Activated effector memory CD4-positive, alpha-beta T cell treated with anti-CD3 and anti-CD28 coated beads, Interleukin-2, amount 50 U/mL, for 16 hours (primary cell): ENCODE data around the gene NOX5.
"Not testable (repeated sequence)": the region's sequence is repeated elsewhere in the genome, so short reads cannot be mapped to it uniquely, and the experiment has no call there.

Experiments
- DNase-seq: peaks from one replicate; pipeline ENCODE4 v3.0.0-alpha.2; 2020

NOX5 gene, protein sequence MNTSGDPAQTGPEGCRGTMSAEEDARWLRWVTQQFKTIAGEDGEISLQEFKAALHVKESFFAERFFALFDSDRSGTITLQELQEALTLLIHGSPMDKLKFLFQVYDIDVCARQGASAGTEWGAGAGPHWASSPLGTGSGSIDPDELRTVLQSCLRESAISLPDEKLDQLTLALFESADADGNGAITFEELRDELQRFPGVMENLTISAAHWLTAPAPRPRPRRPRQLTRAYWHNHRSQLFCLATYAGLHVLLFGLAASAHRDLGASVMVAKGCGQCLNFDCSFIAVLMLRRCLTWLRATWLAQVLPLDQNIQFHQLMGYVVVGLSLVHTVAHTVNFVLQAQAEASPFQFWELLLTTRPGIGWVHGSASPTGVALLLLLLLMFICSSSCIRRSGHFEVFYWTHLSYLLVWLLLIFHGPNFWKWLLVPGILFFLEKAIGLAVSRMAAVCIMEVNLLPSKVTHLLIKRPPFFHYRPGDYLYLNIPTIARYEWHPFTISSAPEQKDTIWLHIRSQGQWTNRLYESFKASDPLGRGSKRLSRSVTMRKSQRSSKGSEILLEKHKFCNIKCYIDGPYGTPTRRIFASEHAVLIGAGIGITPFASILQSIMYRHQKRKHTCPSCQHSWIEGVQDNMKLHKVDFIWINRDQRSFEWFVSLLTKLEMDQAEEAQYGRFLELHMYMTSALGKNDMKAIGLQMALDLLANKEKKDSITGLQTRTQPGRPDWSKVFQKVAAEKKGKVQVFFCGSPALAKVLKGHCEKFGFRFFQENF

DNA sequence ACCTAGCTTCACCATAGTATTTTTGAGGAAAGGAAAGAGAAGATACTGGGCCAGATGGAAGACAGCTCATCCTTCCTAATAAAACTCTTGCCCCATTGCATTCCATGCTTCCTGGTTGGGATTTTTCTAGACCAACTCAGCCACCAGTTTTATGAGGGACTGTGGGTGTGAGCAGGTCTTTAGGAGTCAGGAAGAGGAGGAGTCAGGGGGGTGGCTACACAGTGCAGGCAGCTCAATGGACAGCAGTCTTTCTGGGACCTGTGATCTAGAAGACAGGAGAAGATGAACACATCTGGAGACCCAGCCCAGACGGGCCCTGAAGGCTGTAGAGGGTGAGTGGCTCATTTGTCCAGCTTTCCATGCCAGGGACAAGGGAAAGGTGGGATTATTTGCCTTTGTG lies at the start of gene NOX5:
Gene NOX5, plus strand, starts transcription at position 242 of the 400 bp plus-strand sequence. Its CDS starts 41 bp downstream, at position 283.
- no peak for DNase-seq

DNA sequence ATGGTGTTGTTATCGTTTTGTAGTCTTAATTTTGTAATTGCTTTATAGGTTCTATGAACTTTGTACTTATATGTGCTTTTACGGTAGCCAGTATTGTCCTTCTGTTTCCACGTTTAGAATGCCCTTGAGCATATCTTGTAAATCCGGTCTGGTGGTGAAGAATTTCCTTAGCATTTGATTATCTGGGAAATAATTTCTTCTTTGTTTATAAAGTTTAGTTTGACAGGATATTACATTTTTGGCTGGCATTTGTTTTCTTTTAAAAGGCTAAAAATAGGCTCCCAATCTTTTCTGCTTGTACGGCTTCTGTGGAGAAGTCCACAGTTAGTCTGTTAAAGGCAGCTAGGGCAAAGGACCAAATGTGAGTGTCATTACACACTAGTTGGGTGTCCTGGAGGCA lies 47.5 kb upstream of the NOX5 start:
- DNase-seq = no peak

DNA sequence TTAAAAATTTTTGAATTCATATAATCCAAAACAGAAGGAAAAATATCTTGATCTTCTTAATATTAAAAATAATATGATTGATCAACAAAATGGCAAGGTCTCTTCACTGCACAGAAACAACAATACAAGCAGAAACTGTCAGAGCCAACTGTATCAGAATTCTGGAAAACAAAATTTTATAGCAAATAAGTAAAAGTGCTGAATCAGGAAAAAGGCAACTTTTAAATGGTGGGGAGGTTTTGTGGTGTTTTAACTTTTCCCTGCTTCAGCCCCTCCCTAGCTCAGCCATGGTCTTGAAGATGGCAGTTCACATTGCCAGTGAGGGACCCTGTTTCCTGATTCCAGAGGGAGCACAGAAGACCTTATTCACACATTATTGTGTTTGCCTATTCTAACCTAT lies 46.5 kb upstream of the NOX5 start:
- no peak for DNase-seq

DNA sequence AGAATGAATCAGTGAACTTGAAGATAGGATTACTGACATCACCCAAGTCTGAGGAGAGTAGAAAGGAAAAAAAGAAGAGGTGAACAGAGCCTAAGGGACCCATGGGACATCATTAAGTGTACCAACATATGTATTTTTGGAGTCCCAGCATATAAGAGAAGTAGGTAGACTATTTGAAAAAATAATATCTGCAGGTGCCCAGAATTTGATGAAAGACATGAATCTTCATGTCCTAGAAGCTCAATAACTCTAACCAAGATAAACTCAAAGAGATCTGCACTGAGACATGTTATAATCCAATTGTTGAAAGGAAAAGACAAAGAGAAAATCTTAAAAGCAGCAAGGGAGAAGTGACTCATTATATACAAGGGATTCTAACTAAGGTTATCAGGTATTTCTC lies 45.2 kb upstream of the NOX5 start:
- no peak for DNase-seq

DNA sequence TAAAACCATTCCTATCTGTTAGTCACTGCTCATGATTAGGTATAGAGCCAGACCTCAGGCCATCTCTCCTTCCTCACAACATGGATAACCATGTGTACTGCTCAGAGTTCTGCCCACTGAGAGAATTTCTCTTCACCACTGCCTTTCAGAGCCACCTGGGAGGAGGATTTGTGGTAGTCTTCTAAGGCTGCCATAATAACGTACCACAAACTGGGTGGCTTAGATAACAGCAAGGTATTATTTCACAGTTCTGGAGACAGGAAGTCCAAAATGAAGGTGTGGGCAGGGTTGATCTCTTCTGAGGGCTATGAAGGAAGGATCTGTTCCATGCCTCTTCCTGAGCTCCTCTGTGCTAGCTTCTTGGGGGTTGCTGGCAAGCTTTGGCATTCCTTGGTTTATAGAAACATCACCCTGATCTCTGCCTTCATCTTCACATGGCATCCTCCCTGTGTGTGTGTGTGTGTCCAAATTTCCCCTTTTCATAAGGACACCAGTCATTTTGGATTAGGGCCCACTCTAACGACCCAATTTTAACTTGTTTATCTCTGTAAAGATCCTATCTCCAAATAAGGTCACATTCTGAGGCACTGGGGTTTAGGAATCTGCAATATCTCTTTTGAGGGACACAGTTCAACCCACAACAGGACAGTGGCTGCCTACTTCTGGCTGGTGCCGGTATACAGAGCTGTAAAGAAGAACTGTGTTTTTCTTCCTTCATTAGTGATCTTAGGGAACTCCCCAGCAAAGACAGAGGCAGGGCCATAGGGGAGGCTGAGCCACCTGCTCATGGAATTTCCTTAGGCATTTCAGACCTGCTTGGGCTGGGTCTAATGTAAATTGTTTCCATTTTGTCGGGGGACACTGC lies 42.1 kb upstream of the NOX5 start:
- no peak for DNase-seq

DNA sequence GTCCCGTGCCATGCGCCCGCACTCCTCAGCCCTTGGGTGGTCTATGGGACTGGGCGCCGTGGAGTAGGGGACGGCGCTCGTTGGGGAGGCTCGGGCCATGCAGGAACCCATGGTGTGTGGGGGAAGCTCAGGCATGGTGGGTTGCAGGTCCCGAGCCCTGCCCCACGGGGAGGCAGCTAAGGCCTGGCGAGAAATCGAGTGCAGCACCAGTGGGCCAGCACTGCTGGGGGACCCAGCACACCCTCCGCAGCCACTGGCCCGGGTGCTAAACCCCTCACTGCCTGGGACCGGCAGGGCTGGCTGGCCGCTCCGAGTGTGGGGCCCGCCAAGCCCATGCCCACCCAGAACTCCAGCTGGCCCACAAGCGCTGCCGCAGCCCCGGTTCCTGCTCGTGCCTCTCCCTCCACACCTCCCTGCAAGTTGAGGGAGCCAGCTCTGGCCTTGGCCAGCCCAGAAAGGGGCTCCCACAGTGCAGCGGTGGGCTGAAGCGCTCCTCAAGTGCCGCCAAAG lies 38.8 kb upstream of the NOX5 start:
- not testable (repeated sequence) for DNase-seq

DNA sequence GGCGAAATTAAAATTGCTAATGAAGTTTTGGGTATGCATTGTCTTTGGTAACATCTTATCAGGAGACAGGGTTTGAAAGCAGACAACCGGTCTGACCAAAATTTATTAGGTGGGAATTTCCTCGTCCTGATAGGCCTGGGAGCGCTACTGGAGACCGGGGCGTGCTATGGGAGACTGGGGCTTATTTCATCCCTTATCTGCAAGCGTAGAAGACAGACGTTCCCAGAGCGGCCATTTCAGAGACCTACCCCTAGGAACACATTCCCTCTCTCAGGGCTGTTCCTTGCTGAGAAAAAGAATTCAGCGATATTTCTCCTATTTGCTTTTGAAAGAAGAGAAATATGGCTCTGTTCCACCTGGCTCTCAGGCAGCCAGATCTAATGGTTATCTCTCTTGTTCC lies 37.1 kb upstream of the NOX5 start:
- DNase-seq = not testable (repeated sequence)

DNA sequence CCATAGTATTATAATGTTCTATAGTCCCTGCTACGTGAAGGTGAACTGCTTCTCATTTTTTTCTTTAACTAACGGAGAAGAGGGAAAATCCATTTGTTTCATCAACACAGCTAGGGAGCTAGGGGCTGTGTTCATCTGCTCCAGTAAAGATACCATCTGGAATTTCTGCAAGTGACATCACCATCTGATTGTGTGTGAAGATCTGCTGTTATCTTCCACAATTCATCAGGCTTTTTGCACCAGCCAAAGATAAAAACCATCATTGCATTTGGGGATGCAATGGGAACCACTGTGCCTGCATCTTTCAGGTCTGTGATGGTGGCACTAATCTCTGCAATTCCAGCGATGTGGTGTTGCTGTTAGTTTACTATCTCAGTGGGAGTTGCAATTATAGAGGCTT lies 35.5 kb upstream of the NOX5 start:
- no peak for DNase-seq

DNA sequence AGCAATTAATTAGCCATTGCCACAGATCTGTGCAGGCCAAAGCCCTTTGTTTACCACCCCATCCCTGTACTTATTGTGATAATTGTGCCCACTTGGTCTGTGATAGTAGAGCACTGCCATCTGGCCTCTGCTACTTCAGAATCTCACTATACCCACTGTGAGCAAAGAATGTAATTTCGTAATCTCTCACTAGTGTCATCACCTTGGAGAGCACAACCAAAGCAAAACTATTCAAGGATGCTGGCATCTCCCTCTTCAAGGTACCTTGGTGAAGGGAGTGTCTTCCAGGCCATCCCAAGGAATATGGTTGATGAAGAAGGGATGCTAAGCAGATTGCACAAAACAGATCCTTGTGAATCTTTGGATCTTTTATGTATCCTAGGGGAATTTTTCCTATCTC lies 34.7 kb upstream of the NOX5 start:
- DNase-seq = no peak

DNA sequence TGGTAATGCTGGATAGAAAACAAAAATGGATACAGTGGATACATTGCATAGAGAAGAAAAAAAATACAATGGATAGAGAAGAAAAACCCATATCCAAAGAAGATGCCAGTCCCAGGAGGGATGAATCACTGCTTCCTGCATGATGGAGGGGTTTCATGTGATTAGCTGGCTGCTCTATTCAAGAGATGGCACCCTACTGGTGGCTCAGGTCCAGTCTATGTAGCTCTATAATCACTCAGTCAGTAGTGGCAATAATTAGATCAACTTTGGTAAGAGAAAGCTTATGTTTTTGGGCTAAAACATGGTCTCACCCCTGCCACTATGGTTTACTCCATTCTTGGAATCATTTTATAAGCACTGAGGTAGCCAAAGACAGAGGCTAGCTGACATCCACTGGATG lies 33.7 kb upstream of the NOX5 start:
- DNase-seq = no peak

DNA sequence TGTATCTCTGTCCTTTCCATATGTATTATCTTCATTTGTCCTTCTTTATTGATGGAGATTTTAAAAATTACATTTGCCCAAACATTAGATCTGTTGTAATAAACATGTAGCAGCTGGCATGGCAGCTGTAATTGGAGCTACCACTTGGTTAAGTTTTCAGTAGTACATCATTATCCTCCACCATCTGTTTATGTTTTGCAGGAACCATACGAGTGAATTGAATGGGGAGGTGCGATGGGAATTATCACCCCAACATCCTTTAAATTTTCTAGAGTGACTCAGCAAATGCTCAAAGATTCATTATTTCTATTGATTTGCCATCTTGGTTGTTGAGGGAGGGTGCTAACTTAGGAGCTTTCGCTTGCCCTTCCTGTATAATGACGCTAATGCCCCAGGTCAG lies 32.6 kb upstream of the NOX5 start:
- DNase-seq = no peak

DNA sequence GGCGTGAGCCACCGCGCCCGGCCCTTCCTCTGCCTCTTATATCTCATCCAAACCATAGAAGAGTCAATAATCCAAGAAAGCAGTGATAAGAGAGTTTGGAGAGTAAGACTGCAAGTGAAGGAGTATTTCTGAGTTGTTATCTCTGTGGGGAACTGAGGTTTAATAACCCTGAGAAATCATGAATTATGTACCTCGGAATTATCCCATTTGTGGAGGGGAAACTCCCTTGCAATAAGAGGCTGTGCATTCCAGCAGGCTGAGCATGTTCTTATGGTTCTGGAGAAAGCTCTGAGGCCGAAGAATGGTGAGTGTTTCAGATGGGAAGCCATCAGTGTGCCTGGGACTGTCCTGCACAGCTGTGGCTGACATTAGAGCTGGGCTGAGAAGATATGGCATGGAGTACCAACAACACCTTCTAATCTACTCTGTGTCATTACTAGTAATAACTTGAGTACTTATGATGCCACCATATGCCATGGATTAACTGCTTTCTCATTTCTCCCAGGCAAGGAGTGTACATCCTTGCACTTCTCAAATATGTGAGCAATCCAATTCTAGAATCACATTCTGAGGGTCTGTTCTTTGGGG lies 31.4 kb upstream of the NOX5 start:
- DNase-seq = no peak

DNA sequence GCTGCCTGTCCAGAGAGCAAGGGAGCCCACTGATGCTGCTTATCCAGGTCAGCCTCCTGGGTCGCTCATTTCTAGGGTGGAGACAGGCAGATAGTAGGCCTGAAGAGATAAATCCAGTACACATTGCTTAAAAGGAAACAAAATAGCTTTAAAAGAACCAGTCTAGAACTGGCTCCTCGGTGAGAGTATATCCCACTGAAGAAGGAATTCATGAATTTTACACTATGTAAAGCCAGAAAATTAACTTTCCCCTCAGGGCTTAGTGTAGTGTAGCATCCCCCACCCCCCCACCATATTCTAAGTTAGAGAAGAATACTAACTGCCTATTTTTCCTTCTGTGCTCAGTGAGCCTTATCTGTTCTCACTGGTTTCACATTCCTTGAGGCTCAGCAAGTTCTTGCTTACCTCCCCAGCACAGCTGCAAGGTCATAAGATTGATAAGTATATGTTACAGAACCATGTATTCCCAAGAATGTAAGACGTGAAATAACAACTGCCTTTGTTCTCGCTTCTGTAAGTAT lies 30.5 kb upstream of the NOX5 start:
- DNase-seq = no peak

DNA sequence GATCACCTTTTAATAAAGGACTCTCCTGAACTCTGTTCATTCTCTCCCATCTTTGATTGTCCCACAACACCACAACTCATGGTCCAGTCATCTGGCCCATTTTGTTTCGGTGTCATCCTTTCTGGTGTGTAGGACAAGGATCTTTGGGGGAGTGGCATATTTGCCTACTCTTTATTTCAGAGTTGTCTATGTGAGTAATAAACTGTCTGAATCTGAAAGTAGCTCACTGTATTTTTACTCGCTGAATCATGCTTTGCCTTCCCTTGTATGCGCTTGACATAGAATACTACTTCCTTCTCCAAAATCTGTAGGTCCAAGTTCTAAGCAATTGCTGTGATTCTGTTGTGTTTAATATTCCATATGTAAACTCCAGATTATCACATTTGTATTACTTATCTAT lies 29.9 kb upstream of the NOX5 start:
- no peak for DNase-seq

DNA sequence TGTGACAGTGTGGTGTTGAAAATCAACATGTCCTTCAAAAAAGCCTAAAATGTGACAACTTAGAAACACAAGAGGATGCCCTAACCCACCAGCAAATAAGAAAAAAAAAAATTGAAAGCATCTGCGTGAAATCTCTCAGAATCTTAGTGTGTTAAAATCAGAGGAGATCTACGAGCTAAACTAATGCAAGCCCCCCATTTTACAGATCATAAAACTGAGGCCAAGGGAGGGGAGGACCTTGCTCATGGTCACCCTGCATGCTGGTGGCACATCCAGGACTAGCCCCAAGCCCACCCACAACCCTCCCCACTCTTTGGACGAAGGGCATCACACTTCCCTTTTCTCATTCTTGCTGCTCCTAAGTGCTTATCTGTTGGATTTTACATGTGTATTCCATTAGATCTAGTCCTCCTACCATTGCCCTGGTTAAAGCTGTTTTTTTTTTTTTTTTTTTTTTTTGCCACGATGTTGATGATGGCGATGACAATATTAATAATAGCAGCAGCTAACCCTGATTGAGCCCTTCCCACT lies 29.1 kb upstream of the NOX5 start:
- DNase-seq = no peak

DNA sequence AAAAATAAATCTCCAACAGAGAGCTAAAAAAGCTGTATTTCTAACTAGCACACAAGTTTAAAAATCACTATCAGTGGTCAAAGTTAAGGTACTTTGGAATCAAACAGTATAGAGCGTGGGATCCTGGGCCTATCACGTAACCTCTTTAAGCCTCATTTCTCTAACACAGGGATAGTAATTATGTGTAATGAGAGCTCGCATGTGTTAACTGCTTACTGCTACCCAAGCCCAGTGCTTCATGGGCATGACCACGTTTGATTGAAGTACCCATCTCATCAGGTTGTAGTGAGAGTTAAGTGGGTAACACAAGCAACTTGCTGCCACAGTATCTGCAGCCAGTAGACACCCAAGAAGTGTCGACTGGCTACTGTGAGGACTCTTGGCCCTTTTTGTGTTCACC lies 28.2 kb upstream of the NOX5 start:
- no peak for DNase-seq

DNA sequence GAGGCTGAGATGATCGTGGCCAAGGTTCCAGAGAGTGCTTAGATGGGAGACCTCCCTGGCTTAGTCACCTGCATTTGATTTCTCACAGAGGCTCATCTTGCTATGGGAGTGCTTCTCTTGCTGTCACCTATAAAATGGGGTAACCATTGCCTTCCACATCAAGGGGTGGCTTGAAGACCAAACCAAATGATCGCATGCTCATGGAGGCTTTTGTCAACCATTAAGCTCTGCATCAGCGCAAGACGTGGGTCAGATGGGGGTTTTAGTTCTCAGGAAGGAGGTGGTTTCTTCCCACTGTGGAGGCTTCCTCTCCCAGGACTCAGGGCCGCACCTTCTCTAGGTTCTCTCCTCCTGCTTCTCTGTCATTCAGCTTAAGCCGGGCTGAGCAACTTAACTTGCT lies 27.4 kb upstream of the NOX5 start:
- DNase-seq = no peak

DNA sequence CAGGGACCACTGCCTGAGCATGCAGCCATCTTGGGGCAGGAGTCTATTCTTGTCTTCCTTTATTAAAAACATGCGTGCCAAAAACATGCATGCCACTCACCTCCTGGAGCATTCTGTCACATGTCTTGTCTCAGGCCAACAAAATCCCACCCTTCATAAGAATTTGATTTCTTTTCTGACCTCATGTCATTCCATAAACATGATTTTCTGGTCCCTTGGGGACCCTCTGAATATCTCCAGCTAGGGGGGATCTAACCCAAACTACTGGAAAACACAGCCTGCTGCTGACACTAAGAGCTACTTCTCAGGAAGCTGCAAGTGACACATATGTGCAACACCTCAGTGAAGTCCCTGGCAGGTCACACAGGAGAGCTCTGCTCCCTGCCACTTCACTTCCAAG lies 26.8 kb upstream of the NOX5 start:
- no peak for DNase-seq

DNA sequence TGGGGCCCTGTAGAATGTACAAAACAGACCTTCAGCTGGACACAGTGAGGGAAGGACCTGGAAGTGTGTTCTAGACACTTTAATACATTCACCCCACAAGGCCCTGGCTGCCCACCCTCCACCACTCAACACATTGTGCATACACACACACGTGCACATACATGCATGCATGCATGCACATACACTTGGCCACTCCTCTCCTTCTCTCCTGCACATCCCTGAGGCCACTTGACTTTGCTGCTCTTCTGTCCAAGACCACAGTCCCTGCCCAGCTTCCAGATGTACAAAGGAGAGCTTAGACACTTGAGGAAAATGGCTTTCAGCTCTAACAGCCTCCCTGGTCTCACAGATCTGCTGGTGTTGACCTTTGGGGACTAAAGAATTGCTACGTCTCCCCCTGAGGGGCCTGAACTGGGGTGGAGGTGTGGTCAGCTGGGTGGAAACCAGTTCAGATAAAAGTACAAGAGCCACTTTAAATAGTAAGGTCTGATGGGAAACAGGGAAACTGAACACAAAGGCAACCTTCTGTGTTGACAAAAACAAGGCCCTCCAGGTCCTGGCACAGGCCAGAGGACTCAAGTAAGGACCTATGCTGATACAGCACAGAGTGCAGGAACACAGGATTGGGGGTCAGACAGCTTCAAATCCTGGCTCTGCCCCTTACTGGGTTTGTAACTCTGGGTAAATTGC lies 24.8 kb upstream of the NOX5 start:
- DNase-seq = no peak

DNA sequence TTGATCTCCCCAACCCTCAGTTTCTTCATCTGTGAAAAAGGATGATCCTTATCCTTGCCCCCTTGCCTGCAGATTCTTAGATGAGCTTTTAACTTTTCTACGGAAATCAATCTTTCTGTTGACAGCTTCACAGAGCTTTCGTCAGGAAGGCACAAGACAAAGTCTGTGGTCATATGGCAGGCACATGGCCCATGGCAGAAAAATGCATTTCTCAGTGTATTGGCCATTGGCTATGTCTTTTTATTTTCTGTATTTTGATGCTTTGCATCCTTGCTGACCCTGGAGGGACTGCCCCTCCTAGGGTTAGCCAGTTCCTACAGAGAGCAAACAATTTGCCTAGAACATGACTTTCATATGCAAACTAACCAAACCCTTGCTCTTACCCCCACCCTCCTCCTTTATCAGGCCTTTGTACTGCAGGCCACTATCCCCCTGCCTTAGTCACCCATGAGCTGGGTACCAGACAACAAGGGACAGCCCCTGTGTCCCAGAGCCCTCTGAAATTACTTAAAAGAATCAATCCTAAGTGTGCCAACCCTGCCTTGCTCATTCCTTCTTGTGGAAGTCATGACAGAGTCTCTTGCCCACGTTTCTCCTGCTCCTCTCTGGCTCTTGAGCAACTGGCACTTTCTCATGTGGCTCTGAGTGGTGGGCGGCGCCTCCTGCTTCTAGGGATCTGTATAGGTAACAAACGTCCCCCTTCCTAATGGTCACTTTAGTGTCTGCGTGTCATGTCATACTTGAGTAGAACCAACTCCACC lies 24.1 kb upstream of the NOX5 start:
- no peak for DNase-seq

DNA sequence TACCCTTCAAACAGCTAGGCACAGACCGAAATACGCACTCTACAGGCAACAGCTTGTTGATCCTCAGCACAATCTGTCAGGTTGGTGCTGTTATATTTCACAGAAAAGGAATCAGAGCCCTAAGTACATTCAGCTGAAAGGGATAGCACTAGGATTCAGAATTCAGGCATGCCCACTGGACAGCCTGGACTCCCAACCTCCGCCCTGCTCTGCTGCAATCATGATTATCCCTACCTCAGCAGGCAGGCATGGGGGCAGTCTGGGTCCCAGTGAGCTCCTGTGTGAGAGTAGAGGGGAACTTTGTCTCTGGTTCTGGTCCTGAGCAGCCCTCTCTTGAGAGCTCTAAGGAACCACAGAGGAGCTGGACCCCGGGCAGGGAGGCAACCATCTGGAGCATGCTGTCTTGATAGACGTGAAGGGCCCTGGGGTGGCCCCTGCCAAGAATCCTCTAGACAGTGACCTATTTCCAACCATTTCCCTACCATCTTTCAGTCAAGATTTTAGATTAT lies 23.4 kb upstream of the NOX5 start:
- DNase-seq = no peak
